SK-N-SH treated with all-trans-retinoic acid at 6 μM for 48 hours (cell line): Measurements from ENCODE around the gene VPS35L.

Source experiments
- ARNTL ChIP-seq: fragments of 450-650 bp; formaldehyde crosslinking; IDR thresholded peaks from 2 replicates; pipeline ENCODE4 v1.5.0; 2020; ENCODE audit warnings: low read depth, mild to moderate bottlenecking, moderate library complexity, borderline replicate concordance
- BACH2 ChIP-seq: fragments of 250-450 bp; sonication (Bioruptor Pico); IDR thresholded peaks from 2 replicates; pipeline ENCODE4 v1.9.0; 2021; ENCODE audit warnings: mild to moderate bottlenecking, borderline replicate concordance
- ESRRG ChIP-seq: fragments of 250-450 bp; sonication (Bioruptor Pico); IDR thresholded peaks from 2 replicates; pipeline ENCODE4 v1.6.1; 2021; ENCODE audit warnings: mild to moderate bottlenecking
- OSR1 ChIP-seq: fragments of 250-450 bp; sonication (Bioruptor Pico); IDR thresholded peaks from 2 replicates; pipeline ENCODE4 v1.8.0; 2022; ENCODE audit warnings: moderate library complexity, mild to moderate bottlenecking, inconsistent platforms
- SNAI2 ChIP-seq: fragments of 250-450 bp; sonication (Bioruptor Pico); IDR thresholded peaks from 2 replicates; pipeline ENCODE4 v1.5.0; 2020; ENCODE audit warnings: mild to moderate bottlenecking, moderate library complexity
- TOX ChIP-seq: fragments of 250-450 bp; sonication (Bioruptor Pico); IDR thresholded peaks from 2 replicates; pipeline ENCODE4 v1.8.0; 2021; ENCODE audit warnings: mild to moderate bottlenecking, moderate library complexity, borderline replicate concordance
- ZC3H10 ChIP-seq: fragments of 250-450 bp; sonication (Bioruptor Pico); IDR thresholded peaks from 2 replicates; pipeline ENCODE4 v1.5.1; 2021; ENCODE audit warnings: mild to moderate bottlenecking, moderate library complexity
- ZFP3 ChIP-seq: fragments of 250-450 bp; sonication (Bioruptor Pico); IDR thresholded peaks from 2 replicates; pipeline ENCODE4 v1.5.0; 2020; ENCODE audit warnings: mild to moderate bottlenecking, moderate library complexity
- ZFP30 ChIP-seq: fragments of 450-650 bp; formaldehyde crosslinking; IDR thresholded peaks from 2 replicates; pipeline ENCODE4 v1.5.0; 2022; ENCODE audit warnings: mild to moderate bottlenecking, moderate library complexity
- ZNF70 ChIP-seq: fragments of 450-650 bp; formaldehyde crosslinking; IDR thresholded peaks from 2 replicates; pipeline ENCODE4 v1.5.0; 2020; ENCODE audit warnings: mild to moderate bottlenecking, moderate library complexity
- TF ChIP-seq, protein P1 (sequence below): fragments of 250-450 bp; sonication (Bioruptor Pico); IDR thresholded peaks from 2 replicates; pipeline ENCODE4 v1.8.0; 2021; ENCODE audit warnings: low read depth, mild to moderate bottlenecking, moderate library complexity, borderline replicate concordance
- TF ChIP-seq, protein P2 (sequence below): fragments of 250-450 bp; sonication (Bioruptor Pico); IDR thresholded peaks from 2 replicates; pipeline ENCODE4 v1.8.0; 2020; ENCODE audit warnings: mild to moderate bottlenecking, moderate library complexity, borderline replicate concordance
- TF ChIP-seq, protein P3 (sequence below): fragments of 250-450 bp; sonication (Bioruptor Pico); IDR thresholded peaks from 2 replicates; pipeline ENCODE4 v1.5.1; 2020; ENCODE audit warnings: low read depth, mild to moderate bottlenecking, moderate library complexity
- TF ChIP-seq, protein P4 (sequence below): fragments of 250-450 bp; sonication (Bioruptor Pico); IDR thresholded peaks from 2 replicates; pipeline ENCODE4 v1.5.0; 2020; ENCODE audit warnings: mild to moderate bottlenecking, moderate library complexity

DNA sequence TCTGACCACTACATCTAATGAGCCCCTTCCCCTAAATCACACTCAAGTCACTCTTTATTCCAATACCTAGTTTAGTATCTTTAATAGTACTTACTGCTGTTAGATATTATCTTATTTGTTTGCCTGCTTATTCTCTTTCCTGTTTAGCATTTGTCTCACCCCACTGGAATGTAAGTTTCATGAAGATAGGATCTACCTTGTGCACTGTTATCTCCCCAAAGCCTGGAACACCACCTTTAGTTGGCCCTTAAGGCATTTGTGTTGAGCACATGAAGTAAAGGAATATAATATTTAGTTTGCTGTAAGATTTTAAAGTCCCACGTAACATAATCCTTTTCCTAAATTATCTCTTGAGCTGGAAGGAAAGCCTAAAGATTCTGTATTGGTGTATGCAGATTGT lies 50.2 kb downstream of the VPS35L start:
- TF ChIP-seq BACH2 (CRISPR knock-in tag): no peak
- no peak for TF ChIP-seq ZFP30 (CRISPR knock-in tag)
- no peak for TF ChIP-seq SNAI2
- no peak for TF ChIP-seq ESRRG (CRISPR knock-in tag)
- no peak for TF ChIP-seq ZNF70 (CRISPR knock-in tag)
- TF ChIP-seq, protein P1, sequence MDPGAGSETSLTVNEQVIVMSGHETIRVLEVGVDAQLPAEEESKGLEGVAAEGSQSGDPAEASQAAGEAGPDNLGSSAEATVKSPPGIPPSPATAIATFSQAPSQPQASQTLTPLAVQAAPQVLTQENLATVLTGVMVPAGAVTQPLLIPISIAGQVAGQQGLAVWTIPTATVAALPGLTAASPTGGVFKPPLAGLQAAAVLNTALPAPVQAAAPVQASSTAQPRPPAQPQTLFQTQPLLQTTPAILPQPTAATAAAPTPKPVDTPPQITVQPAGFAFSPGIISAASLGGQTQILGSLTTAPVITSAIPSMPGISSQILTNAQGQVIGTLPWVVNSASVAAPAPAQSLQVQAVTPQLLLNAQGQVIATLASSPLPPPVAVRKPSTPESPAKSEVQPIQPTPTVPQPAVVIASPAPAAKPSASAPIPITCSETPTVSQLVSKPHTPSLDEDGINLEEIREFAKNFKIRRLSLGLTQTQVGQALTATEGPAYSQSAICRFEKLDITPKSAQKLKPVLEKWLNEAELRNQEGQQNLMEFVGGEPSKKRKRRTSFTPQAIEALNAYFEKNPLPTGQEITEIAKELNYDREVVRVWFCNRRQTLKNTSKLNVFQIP (CRISPR knock-in tag): no peak
- TF ChIP-seq, protein P2, sequence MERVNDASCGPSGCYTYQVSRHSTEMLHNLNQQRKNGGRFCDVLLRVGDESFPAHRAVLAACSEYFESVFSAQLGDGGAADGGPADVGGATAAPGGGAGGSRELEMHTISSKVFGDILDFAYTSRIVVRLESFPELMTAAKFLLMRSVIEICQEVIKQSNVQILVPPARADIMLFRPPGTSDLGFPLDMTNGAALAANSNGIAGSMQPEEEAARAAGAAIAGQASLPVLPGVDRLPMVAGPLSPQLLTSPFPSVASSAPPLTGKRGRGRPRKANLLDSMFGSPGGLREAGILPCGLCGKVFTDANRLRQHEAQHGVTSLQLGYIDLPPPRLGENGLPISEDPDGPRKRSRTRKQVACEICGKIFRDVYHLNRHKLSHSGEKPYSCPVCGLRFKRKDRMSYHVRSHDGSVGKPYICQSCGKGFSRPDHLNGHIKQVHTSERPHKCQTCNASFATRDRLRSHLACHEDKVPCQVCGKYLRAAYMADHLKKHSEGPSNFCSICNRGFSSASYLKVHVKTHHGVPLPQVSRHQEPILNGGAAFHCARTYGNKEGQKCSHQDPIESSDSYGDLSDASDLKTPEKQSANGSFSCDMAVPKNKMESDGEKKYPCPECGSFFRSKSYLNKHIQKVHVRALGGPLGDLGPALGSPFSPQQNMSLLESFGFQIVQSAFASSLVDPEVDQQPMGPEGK (CRISPR knock-in tag): no peak
- TF ChIP-seq, protein P3, sequence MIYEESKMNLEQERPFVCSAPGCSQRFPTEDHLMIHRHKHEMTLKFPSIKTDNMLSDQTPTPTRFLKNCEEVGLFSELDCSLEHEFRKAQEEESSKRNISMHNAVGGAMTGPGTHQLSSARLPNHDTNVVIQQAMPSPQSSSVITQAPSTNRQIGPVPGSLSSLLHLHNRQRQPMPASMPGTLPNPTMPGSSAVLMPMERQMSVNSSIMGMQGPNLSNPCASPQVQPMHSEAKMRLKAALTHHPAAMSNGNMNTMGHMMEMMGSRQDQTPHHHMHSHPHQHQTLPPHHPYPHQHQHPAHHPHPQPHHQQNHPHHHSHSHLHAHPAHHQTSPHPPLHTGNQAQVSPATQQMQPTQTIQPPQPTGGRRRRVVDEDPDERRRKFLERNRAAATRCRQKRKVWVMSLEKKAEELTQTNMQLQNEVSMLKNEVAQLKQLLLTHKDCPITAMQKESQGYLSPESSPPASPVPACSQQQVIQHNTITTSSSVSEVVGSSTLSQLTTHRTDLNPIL (CRISPR knock-in tag): no peak
- TF ChIP-seq ZC3H10 (CRISPR knock-in tag): no peak
- no peak for TF ChIP-seq TOX (CRISPR knock-in tag)
- no peak for TF ChIP-seq ARNTL (CRISPR knock-in tag)
- no peak for TF ChIP-seq ZFP3
- no peak for TF ChIP-seq OSR1
- TF ChIP-seq, protein P4, sequence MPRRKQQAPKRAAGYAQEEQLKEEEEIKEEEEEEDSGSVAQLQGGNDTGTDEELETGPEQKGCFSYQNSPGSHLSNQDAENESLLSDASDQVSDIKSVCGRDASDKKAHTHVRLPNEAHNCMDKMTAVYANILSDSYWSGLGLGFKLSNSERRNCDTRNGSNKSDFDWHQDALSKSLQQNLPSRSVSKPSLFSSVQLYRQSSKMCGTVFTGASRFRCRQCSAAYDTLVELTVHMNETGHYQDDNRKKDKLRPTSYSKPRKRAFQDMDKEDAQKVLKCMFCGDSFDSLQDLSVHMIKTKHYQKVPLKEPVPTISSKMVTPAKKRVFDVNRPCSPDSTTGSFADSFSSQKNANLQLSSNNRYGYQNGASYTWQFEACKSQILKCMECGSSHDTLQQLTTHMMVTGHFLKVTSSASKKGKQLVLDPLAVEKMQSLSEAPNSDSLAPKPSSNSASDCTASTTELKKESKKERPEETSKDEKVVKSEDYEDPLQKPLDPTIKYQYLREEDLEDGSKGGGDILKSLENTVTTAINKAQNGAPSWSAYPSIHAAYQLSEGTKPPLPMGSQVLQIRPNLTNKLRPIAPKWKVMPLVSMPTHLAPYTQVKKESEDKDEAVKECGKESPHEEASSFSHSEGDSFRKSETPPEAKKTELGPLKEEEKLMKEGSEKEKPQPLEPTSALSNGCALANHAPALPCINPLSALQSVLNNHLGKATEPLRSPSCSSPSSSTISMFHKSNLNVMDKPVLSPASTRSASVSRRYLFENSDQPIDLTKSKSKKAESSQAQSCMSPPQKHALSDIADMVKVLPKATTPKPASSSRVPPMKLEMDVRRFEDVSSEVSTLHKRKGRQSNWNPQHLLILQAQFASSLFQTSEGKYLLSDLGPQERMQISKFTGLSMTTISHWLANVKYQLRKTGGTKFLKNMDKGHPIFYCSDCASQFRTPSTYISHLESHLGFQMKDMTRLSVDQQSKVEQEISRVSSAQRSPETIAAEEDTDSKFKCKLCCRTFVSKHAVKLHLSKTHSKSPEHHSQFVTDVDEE: no peak
